AML-193 (cell line): Measurements from ENCODE around the gene SMTNL2.
"Not testable (repeated sequence)": the region's sequence is repeated elsewhere in the genome, so short reads cannot be mapped to it uniquely, and the experiment has no call there.

ENCODE experiments used
- DNase-seq, 2 experiments: peaks; one replicate each; lab custom pipeline; 2025; lab: John Stamatoyannopoulos, UW

The SMTNL2 gene

GRCh38 chr17:4602041-4602440 is 17.7 kb downstream of the SMTNL2 start:
- no peak for DNase-seq

- no peak for DNase-seq
Measured at GRCh38 chr17:4604111-4604644, 19.8 kb downstream of the SMTNL2 start.

GRCh38 chr17:4604736-4605135 is 20.4 kb downstream of the SMTNL2 start:
- not testable (repeated sequence) for DNase-seq

- DNase-seq: no peak
Measured at GRCh38 chr17:4605826-4606225, 21.5 kb downstream of the SMTNL2 start.

- no peak for DNase-seq
Measured at GRCh38 chr17:4607261-4607741, 23.0 kb downstream of the SMTNL2 start.

GRCh38 chr17:4607773-4608187 is 23.5 kb downstream of the SMTNL2 start:
- peak in 1 of 2 experiments; percentile 15 for DNase-seq

GRCh38 chr17:4609761-4610160 is 25.4 kb downstream of the SMTNL2 start:
- DNase-seq: no peak

- DNase-seq: no peak
Measured at GRCh38 chr17:4610162-4610561, 25.8 kb downstream of the SMTNL2 start.

- no peak for DNase-seq
Measured at GRCh38 chr17:4610656-4611055, 26.3 kb downstream of the SMTNL2 start.

- no peak for DNase-seq
Measured at GRCh38 chr17:4616476-4616875, 32.1 kb downstream of the SMTNL2 start.

GRCh38 chr17:4617090-4617489 is 32.8 kb downstream of the SMTNL2 start:
- no peak for DNase-seq

GRCh38 chr17:4617590-4618351 is 33.4 kb downstream of the SMTNL2 start:
- DNase-seq: no peak

GRCh38 chr17:4620531-4621101 is 36.3 kb downstream of the SMTNL2 start:
- no peak for DNase-seq

- no peak for DNase-seq
Measured at GRCh38 chr17:4622375-4622774, 38.0 kb downstream of the SMTNL2 start.

GRCh38 chr17:4623249-4623648 is 38.9 kb downstream of the SMTNL2 start:
- no peak for DNase-seq

- not testable (repeated sequence) for DNase-seq
Measured at GRCh38 chr17:4624451-4624911, 40.2 kb downstream of the SMTNL2 start.

GRCh38 chr17:4625181-4625617 is 40.9 kb downstream of the SMTNL2 start:
- no peak for DNase-seq

GRCh38 chr17:4626734-4627256 is 42.5 kb downstream of the SMTNL2 start:
- no peak for DNase-seq

- DNase-seq: no peak
Measured at GRCh38 chr17:4631431-4631830, 47.1 kb downstream of the SMTNL2 start.

- DNase-seq: no peak
Measured at GRCh38 chr17:4631836-4632580, 47.7 kb downstream of the SMTNL2 start.

GRCh38 chr17:4632581-4632920 is 48.2 kb downstream of the SMTNL2 start:
- DNase-seq: no peak

GRCh38 chr17:4633643-4634042 is 49.3 kb downstream of the SMTNL2 start:
- DNase-seq: no peak
